GM12874 (cell line): ENCODE results near the gene BRIP1.

Experiments used
- CTCF ChIP-seq: IDR thresholded peaks from 2 replicates; pipeline ENCODE4 v1.5.1; 2011; ENCODE audit warnings: low read depth, mild to moderate bottlenecking, control low read depth, low read length, moderate library complexity; ENCODE audit not compliant: insufficient read depth

Gene BRIP1

DNA sequence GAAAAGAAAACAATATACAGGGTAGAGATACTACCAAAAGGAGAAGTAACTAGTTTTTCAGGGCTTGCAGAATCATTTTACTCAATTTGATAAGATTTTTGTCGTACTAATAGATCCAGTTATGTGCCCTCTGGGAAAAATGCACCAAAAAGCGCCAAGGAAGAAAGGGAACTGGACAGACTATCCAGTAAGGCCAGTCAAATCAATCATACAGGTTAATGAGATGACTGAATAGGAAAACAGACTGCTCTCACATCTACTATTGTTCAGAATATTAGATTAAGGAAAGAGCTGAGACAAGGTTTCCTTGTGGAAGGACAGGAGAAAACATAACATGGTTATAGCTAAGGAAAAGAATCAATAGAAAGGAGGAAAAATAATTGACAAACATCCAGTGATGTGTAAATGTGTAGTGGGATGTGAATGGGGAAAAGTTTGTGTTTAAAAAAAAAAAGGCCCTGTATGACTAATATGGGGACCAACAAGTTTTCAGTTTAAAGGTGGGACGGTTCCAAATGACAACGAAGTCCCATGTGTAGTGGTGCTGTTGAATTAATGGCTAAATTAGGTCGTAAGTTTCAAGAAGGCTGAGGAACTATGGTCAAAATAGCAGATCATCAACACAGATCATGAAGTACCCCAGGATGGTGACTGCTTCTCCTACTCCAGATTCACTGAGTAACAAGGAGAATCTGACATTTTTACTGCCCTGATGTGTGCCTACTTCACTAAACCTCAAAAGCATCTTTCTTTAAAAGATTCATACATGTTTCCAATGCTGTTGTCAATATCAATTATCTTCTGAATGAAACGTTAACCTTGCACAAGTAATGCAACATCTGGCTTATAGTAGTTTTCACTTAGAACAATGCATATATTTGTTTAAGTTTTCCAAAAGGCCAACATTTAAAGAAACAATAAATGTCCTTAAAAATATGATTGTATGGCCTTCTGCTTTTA lies 40.7 kb downstream of the BRIP1 start:
- TF ChIP-seq CTCF: no peak

DNA sequence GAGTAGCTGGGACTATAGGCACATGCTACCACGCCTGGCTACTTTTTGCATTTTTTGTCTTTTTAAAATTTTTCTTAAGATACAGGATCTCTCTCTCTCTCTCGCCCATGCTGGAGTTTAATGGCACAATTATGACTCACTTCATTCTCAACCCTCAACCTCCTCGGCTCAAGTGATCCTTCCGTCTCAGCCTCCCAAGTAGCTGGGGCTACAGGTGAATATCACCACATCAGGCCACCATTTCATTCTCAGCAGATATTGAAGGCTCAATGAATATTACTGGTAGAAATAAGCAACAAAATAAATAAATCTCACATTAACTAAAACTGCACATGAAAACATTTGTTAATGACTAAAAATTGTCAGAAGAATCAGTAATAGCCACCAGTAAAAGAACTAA lies 41.7 kb downstream of the BRIP1 start:
- TF ChIP-seq CTCF: no peak

DNA sequence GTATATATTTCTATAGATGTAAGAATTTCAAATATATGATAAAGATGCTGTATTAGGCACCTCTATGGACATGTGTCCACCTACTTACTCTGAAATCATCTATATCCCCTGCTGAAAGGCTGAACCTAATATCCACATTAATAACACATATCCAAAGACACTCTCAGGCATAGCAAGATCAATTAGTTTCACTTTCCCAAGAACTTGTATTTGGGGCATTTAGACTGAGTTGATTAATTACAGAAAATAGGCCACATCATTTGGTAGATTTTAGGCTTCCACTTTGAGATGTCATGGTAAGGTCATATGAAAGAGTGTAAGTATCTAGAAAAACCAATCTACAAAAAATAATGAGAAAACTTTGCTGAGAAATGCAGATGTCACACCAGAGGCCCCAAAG lies 45.1 kb downstream of the BRIP1 start:
- TF ChIP-seq CTCF: no peak

GRCh38 chr17:61817452-61817851 lies 45.9 kb downstream of the BRIP1 start:
- no peak for TF ChIP-seq CTCF

DNA sequence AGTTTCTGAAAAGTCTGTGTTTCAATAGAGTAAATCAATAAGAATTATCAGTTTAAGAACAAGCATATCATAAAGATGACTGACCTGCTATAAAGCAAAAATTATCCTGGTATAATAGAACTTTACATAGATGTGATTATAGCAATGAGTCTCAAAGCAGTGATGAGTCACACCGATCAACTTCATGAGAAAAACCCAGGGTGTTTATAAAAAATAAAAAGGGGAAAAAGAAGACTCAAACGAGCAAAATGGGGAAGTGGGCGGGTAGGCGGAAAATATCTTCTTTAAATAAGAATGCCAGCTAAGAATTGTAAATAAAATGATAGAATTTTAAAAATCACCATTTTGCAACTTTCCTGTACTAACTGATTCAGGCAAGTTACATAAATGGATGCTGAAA lies 46.8 kb downstream of the BRIP1 start:
- TF ChIP-seq CTCF: no peak

- TF ChIP-seq CTCF: no peak
Observed at GRCh38 chr17:61815863-61816503, 47.3 kb downstream of the BRIP1 start.

DNA sequence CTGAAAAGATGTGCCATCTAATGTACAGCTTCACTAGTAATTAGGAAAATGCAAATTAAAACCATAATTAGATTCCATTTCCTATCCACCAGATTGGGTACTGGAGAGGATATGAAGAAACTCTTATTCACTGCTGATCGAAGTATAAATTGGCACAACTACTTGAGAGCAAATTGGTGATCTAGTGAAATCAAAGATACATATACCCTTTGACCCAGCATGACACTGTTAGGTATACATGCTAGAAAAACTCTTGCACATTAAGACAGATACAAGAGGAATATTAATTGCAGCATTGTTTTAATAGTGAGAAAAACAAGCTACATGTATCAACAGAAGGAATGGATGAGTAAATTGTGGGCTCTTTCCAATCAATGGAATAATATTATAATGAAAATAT lies 48.8 kb downstream of the BRIP1 start:
- TF ChIP-seq CTCF: no peak
